OCI-LY1 (cell line): ENCODE data around the gene CDH4.

Experiments
- EZH2 ChIP-seq: fragments of 200-600 bp; sonication (generic), shearing (Covaris generic); IDR thresholded peaks from 2 replicates; pipeline ENCODE4 v1.8.0; 2017; ENCODE audit warnings: borderline replicate concordance, mixed run types, mild to moderate bottlenecking, antibody characterized with exemption, low read length, moderate library complexity, mixed read lengths
- TF ChIP-seq, protein P1 (sequence below): fragments of 200-600 bp; sonication (generic), shearing (Covaris generic); IDR thresholded peaks from 2 replicates; pipeline ENCODE4 v1.5.1; 2017; ENCODE audit warnings: mild to moderate bottlenecking, antibody characterized with exemption, low read length, moderate library complexity, mixed read lengths

DNA sequence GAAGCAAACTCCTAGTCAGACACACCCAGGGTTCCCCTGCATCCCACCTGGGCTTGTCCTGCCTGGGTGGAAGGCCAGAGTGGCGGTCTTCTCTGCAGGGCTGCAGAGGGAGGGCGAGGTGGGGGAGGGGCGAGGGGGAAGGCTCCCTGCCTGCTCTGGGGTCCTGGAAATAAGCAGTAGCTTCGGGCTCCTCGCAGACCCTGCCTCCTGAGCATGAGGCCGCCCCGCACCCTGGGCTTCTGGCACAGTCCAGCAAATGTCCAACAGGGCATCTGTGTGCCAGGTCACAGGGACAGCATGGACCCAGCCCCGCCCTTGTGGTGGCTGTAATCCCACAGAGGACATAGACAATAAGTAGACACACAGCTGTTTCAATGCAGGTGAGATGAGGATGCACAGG, 619.9 kb downstream of the CDH4 start:
- TF ChIP-seq, protein P1, sequence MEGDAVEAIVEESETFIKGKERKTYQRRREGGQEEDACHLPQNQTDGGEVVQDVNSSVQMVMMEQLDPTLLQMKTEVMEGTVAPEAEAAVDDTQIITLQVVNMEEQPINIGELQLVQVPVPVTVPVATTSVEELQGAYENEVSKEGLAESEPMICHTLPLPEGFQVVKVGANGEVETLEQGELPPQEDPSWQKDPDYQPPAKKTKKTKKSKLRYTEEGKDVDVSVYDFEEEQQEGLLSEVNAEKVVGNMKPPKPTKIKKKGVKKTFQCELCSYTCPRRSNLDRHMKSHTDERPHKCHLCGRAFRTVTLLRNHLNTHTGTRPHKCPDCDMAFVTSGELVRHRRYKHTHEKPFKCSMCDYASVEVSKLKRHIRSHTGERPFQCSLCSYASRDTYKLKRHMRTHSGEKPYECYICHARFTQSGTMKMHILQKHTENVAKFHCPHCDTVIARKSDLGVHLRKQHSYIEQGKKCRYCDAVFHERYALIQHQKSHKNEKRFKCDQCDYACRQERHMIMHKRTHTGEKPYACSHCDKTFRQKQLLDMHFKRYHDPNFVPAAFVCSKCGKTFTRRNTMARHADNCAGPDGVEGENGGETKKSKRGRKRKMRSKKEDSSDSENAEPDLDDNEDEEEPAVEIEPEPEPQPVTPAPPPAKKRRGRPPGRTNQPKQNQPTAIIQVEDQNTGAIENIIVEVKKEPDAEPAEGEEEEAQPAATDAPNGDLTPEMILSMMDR = no peak
- TF ChIP-seq EZH2 = no peak
